BLaER1 (cell line): ENCODE data around the gene IFNLR1.

Source experiments
- H3K27ac ChIP-seq: shearing (Covaris generic); formaldehyde crosslinking; 2 replicates; pipeline ENCODE4 v1.8.1; 2022
- H3K27me3 ChIP-seq: shearing (Covaris generic); formaldehyde crosslinking; 2 replicates; pipeline ENCODE4 v1.8.1; 2022
- H3K36me3 ChIP-seq: shearing (Covaris generic); formaldehyde crosslinking; 2 replicates; pipeline ENCODE4 v1.8.1; 2022
- H3K4me1 ChIP-seq: shearing (Covaris generic); formaldehyde crosslinking; 2 replicates; pipeline ENCODE4 v1.8.1; 2022
- H3K4me2 ChIP-seq: shearing (Covaris generic); formaldehyde crosslinking; 2 replicates; pipeline ENCODE4 v1.8.1; 2022
- H3K4me3 ChIP-seq: shearing (Covaris generic); formaldehyde crosslinking; 2 replicates; pipeline ENCODE4 v1.8.1; 2022
- H3K9ac ChIP-seq: shearing (Covaris generic); formaldehyde crosslinking; 2 replicates; pipeline ENCODE4 v1.8.1; 2022
- H3K9me3 ChIP-seq: shearing (Covaris generic); formaldehyde crosslinking; 2 replicates; pipeline ENCODE4 v1.8.1; 2022
- H4K20me1 ChIP-seq: shearing (Covaris generic); formaldehyde crosslinking; 2 replicates; pipeline ENCODE4 v1.8.1; 2022
- Cebpa-rat ChIP-seq: shearing (Covaris generic); IDR thresholded peaks from 2 replicates; pipeline ENCODE4 v1.8.1; 2022

Gene IFNLR1

DNA sequence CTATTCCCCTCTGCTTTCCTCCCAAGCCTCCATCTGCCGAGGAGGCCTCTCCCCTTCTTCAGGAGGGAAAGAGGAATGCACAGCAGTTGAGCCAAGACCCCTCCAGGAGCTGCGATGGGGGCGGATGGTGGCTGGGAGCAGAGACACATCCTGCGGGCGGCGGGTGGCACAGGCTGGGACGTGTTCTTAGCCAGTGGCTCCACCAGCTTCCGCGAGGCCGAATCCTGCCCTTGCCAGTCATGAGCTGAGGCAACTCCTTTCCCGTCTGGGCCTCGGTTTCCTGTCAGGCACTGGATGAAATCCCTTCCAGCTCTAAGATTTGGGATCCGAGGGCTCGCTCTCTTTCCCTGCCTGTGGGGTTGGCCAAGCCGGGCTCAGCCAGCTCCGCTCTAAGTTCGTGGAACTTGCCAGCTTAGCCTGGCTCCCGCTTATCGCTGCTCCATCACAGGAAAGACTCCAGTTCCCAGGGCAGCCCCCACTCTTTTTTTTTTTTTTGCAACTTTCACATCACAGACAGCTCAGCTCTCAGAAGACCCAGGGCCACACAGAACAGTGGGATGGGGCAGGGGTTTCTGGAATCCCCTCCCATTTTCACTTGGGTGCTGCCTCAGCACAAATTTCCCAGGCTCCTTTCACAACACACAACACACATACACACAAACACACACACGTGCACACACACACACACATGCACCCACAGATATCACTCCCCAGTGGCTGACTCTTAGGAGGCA lies 75.7 kb downstream of the IFNLR1 start:
- H3K36me3 ChIP-seq, result no peaks in the 10 kb centered on the region
- no peak for TF ChIP-seq Cebpa-rat
- no peaks in the 10 kb centered on the region for H3K27me3 ChIP-seq
- no peaks in the 10 kb centered on the region for H4K20me1 ChIP-seq
- H3K4me1 ChIP-seq, result peaks cover 23% of the 10 kb centered on the region
- H3K4me3 ChIP-seq, result no peak overlapping the region
- peak overlapping the region; percentile 75 for H3K4me2 ChIP-seq
- no peak overlapping the region for H3K9ac ChIP-seq
- no peak overlapping the region for H3K27ac ChIP-seq
- H3K9me3 ChIP-seq, result no peaks in the 10 kb centered on the region

DNA sequence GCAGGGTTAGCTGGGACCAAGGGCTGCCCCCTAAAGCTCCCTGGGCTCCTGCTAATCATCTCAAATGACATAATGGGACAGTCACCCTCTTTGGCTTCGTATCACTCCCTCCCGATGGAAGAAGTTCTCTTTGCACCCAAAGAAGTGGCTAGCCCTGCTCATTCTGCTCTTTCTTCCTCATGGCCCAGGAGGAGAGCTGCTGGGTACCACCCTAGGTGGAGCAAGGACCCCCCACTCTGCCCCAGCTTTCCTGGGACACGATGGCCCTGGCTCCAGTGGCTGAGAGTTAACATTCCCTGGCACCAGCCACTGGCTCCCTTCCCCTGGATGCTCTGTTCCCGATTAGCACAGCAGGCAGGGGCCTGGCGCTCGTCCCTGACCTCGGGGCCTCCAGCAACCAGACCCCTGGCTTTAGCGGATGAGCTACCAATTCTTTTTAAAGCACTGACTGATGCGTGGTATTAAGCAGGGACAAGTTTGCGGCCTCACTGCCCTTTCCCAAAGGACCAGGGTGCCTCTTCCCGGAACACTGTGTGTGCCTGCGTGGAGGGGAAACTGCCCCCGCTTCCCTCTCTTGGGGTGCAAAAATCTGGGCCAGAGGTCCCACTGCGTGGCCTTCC lies 76.3 kb downstream of the IFNLR1 start:
- no peak for TF ChIP-seq Cebpa-rat

DNA sequence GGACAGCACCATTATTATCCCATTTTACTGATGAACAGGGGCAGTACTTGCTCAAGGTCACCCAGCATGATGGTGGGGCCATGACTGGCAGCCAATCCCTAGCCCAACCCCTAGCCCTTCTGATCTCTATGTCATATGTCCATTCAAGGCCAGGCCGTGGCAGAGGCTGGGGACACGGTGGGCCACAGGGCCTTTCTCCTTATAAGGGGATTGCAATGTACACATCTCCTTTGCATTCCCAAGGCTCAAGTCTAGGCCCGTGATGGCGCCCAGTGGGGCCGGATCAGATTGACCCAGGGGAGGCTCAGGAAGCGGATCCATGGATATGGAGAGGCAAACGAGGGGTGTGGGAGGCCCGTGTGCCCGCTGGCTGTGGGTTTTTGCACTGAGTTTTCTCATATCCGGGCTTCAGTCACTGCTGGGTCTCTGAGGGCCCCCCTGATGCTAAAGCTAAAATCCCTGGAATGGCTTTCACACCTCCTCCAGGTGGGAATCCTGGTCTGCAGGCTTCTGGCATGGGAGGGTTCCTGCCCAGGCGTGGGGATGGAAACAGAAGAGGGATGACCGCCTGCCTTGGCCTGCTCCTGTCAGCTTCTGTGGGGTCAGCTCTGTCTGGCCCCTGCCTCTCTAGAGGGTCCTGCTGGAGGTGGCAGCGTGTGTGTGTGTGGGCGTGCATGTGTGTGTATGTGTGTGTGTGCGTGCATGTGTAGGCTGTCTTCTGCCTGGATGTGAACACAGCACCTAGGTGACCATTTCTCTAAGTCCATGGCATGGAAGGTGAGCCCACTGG lies 77.2 kb downstream of the IFNLR1 start:
- no peak overlapping the region for H3K4me2 ChIP-seq
- H3K9ac ChIP-seq, result no peak overlapping the region
- no peaks in the 10 kb centered on the region for H3K36me3 ChIP-seq
- H4K20me1 ChIP-seq, result no peaks in the 10 kb centered on the region
- H3K9me3 ChIP-seq, result no peaks in the 10 kb centered on the region
- peaks cover 38% of the 10 kb centered on the region for H3K4me1 ChIP-seq
- H3K4me3 ChIP-seq, result no peak overlapping the region
- no peak for TF ChIP-seq Cebpa-rat
- H3K27me3 ChIP-seq, result no peaks in the 10 kb centered on the region
- no peak overlapping the region for H3K27ac ChIP-seq

More for the DNA sequence above, 76.3 kb downstream of the IFNLR1 start:
- Histone ChIP-seq H3K4me3 (no peak overlapping the region), H3K9me3 (no peaks in the 10 kb centered on the region), H3K4me1 (peaks cover 29% of the 10 kb centered on the region), H3K4me2 (no peak overlapping the region), H3K27me3 (no peaks in the 10 kb centered on the region), H3K9ac (no peak overlapping the region), H3K36me3 (no peaks in the 10 kb centered on the region), H3K27ac (no peak overlapping the region), H4K20me1 (no peaks in the 10 kb centered on the region)

DNA sequence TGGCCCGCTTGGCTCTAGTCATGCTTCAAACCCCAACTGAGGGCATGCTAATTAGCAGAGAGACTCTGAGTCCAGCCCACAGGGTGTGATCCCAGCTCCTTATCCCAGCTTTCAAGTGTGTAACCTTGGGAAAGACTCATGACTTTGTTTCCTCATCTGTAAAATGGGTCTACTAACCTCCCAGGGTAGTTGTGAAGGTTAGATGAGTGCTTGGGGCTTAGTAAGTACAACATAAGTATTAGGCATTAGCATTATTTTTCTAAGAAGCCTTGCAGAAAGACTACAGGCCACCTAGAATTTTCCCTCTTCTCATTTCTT lies 78.0 kb downstream of the IFNLR1 start:
- no peaks in the 10 kb centered on the region for H3K36me3 ChIP-seq
- H4K20me1 ChIP-seq, result no peaks in the 10 kb centered on the region
- H3K27ac ChIP-seq, result no peak overlapping the region; the same call in 1 of the 2 replicates
- no peak overlapping the region for H3K4me3 ChIP-seq
- no peaks in the 10 kb centered on the region for H3K27me3 ChIP-seq
- no peak overlapping the region for H3K9ac ChIP-seq
- H3K4me1 ChIP-seq, result peaks cover 45% of the 10 kb centered on the region
- TF ChIP-seq Cebpa-rat, result no peak
- no peaks in the 10 kb centered on the region for H3K9me3 ChIP-seq
- peak overlapping the region; percentile 15; the same call in 1 of the 2 replicates for H3K4me2 ChIP-seq

DNA sequence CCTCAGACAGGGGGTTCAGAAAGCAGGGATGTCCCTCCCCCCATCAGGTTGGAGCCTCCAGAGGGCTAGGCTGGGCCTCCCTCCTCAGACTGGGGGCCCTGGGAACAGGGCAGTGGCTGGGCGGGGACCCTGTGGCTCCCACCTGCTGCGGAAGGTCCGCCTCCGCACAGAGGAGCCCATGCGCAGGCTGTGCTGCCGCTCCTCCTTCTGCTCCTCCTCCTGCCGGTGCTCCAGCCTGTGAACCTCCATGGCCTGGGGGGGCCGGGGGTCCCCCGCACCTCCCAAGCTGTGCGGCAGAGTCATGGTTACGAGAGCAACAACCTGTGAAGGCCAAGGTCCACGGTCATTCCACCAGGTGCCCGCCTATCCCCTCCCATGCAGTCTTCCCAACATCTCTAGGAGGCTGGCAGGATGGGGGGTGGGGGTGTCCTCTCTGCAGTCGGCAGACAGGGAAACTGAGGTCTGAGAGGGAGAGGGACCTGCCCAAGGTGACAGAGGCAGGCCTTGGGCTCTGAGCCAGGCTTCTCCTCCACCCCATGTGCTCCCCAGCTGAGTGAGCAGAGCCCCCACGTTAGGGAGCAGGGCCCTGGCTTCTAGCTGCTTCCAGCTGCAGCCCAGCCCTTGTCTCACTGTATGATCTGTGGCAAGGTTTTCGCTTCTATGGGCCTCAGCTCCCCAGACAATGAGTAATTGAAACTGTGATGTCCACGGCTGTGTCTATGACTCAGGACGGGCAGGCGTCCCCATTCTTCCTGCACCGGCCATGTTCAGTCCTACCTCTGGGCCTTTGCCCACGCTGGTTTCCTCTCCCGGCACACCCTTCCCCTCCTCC lies 78.5 kb downstream of the IFNLR1 start:
- no peaks in the 10 kb centered on the region for H3K9me3 ChIP-seq
- no peak overlapping the region for H3K4me3 ChIP-seq
- H3K4me2 ChIP-seq, result peak overlapping the region; percentile 15; the same call in 1 of the 2 replicates
- no peak overlapping the region; the same call in 1 of the 2 replicates for H3K27ac ChIP-seq
- 0 out of 2 replicates have a peak overlapping the region, but pooled peaks have one; percentile 19 for H3K9ac ChIP-seq
- no peaks in the 10 kb centered on the region for H3K27me3 ChIP-seq
- H3K4me1 ChIP-seq, result peaks cover 51% of the 10 kb centered on the region
- H4K20me1 ChIP-seq, result no peaks in the 10 kb centered on the region
- TF ChIP-seq Cebpa-rat, result no peak
- H3K36me3 ChIP-seq, result no peaks in the 10 kb centered on the region

DNA sequence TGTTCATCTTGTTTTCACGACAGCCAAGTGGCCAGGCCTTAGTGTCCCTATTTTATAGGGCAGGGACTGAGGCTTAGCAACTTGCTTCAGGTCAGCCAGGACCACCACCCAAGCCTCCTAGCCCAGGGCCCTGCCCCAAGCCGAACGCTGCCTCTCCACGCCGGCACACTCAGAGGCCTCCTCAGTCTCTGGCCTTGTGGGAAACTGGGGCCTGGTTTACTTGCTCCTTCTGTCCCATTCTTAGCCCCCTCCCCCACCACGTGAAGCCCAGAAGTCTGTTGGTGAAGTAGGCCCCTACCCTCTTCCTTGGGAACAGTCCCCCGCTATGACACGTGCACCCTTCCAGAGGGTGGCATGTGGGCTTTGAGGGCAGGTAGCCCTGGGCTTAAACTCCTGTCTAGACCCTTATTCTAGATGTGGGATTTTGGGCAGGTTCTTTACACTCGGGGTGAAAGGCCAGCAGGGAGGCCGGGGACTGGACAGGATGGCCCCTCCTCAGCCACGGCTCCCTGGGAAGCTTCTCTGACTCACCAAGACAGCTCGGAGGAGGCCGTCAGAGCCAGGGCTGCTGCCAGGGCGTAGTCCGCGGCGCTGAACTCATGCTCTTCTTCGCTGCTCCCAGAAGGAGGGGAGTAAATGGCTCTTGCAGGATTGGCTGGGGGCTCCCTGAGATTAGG lies 79.5 kb downstream of the IFNLR1 start:
- peaks cover 56% of the 10 kb centered on the region for H3K4me1 ChIP-seq
- no peaks in the 10 kb centered on the region for H3K36me3 ChIP-seq
- peak overlapping the region; percentile 18; the same call in 1 of the 2 replicates for H3K27ac ChIP-seq
- H3K27me3 ChIP-seq, result no peaks in the 10 kb centered on the region
- H3K4me3 ChIP-seq, result no peak overlapping the region
- no peaks in the 10 kb centered on the region for H4K20me1 ChIP-seq
- H3K4me2 ChIP-seq, result no peak overlapping the region
- no peak for TF ChIP-seq Cebpa-rat
- no peaks in the 10 kb centered on the region for H3K9me3 ChIP-seq
- 0 out of 2 replicates have a peak overlapping the region, but pooled peaks have one; percentile 19 for H3K9ac ChIP-seq

DNA sequence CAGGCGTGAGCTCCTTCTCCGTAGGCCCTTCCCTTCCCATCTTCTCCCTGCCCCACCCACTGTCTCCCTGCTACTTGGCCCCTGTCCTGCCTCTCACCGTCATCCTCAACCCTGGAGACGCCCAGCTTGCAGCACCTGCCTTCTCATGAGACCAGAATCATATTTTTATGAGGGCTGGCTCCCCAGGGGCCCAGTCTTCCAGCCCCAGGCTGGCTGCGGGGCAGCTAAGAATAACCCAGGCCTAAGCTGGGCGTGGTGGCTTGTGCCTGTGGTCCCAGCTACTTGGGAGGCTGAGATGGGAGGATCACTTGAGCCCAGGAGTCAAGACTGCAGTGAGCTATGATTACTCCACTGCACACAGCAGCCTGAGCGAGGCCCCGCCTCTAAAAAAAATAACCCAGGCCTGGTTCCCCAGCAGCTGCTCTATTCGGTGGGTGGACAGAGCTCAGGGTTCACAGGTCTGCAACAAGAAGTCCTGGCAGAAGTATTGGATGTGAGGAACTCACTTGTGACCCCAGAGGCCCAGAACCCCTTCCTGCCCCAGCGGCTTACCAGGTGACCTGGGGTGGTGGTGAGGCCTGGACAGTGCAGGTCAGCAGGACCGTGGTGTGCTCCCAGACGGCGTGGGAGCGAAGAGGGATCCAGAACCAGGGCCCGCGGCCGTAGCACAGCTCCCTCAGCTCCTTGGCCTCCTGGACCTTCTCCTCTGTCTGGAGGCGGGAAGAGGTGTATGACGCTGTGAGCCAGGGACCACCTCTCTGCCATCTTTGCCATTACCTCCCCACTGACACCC lies 81.5 kb downstream of the IFNLR1 start:
- H4K20me1 ChIP-seq, result no peaks in the 10 kb centered on the region
- peak overlapping the region; percentile 87 for H3K4me2 ChIP-seq
- H3K9me3 ChIP-seq, result no peaks in the 10 kb centered on the region
- no peaks in the 10 kb centered on the region for H3K27me3 ChIP-seq
- no peak overlapping the region; the same call in 1 of the 2 replicates for H3K9ac ChIP-seq
- no peak for TF ChIP-seq Cebpa-rat
- peaks cover 68% of the 10 kb centered on the region for H3K4me1 ChIP-seq
- H3K27ac ChIP-seq, result peak overlapping the region; percentile 66
- H3K36me3 ChIP-seq, result no peaks in the 10 kb centered on the region
- no peak overlapping the region for H3K4me3 ChIP-seq

DNA sequence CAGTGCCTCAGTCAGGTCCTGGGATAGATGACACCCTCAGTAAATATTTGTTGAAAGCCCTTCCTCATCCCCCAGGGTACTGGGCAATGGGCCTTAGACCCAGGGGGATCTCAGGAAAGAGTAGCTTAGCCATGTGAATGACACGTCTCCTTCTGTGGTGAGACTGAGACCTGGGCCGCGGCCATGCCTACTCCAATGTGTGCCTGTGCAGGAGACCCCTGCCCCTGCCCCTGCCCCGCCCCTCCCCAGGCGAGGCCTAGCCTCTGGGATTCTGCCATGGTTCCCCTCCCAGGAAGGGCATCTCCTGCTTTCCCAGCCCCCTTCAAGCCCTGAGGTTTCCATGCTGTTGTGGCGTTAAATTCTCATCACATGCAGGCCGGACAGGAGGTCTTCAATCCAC lies 82.2 kb downstream of the IFNLR1 start:
- Histone ChIP-seq H3K4me3 (no peak overlapping the region), H3K4me1 (peaks cover 68% of the 10 kb centered on the region), H3K9ac (no peak overlapping the region), H3K9me3 (no peaks in the 10 kb centered on the region), H3K27ac (peak overlapping the region; percentile 66; the same call in 1 of the 2 replicates), H3K27me3 (no peaks in the 10 kb centered on the region), H4K20me1 (no peaks in the 10 kb centered on the region), H3K4me2 (peak overlapping the region; percentile 87), H3K36me3 (no peaks in the 10 kb centered on the region)
- no peak for TF ChIP-seq Cebpa-rat
